ENCODE measurements around the gene PARN.

DNA sequence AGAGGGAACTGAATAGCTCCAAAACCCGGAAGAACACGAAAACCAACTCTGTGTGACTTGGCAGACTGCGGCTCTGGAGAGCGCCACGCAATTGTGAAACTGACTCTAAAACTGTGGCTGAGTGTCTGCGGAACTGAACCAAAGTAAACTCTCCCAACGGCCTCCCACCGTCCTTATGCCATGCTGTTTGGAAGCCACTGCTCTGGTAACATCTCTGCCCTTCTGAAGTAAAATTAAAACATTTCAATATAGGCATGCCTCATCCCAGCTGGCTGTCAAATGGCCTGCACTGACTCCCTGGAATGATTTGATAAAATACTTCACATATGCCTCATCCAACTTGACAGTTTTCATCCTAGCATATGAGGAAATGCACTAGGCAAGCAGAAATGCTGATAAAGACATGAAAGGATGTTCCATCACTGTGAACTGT is 70.2 kb downstream of the PARN start:
- TF ChIP-seq CTCF (IDR thresholded peaks at IDR 0.05): no peak
- TF ChIP-seq POLR2A (IDR thresholded peaks at IDR 0.05): no peak
